H1 (cell line): ENCODE data around the gene CD46. TPM values are rescaled to one million over a fixed set of nuclear protein-coding genes. Genes with fewer than 3 reads are reported as not detected.
"Not testable (repeated sequence)": the region's sequence is repeated elsewhere in the genome, so short reads cannot be mapped to it uniquely, and the experiment has no call there.

Experiments used
- CTCF ChIA-PET: fragments of 300-600 bp; sonication (Branson Sonifier 250); formaldehyde crosslinking; loops from one replicate; lab custom pipeline; 2021; ENCODE audit not compliant: partially characterized antibody; lab: Charles Lee
- POLR2A ChIA-PET: fragments of 300-600 bp; sonication (Branson Sonifier 250); formaldehyde crosslinking; loops from one replicate; lab custom pipeline; 2021; ENCODE audit warnings: inconsistent platforms; ENCODE audit not compliant: partially characterized antibody; lab: Charles Lee
- DNase-seq, 2 experiments: peaks; one replicate each; pipeline versions ENCODE4 v3.0.0 to v3.0.0-alpha.2; 2010 to 2022; ENCODE audit warnings: low spot score in 2 of 2, low read depth in 1 of 2, mixed read lengths in 1 of 2
- FAIRE-seq: peaks from 2 replicates; lab custom pipeline; 2011; peaks lifted over from hg19 to GRCh38; lab: Jason Lieb, UNC
- H2AFZ ChIP-seq: 2 replicates; pipeline ENCODE4 v1.8.1; 2012; ENCODE audit warnings: low read length, inconsistent platforms
- H2AK5ac ChIP-seq: 2 replicates; pipeline ENCODE4 v1.6.1; 2013; ENCODE audit warnings: low read depth, low read length
- H2BK120ac ChIP-seq: replicated peaks from 2 replicates; pipeline ENCODE3; 2013; ENCODE audit warnings: low read depth, low read length, inconsistent platforms
- H2BK12ac ChIP-seq: 2 replicates; pipeline ENCODE4 v1.6.1; 2013; ENCODE audit warnings: low read depth, low read length
- H2BK15ac ChIP-seq: 2 replicates; pipeline ENCODE4 v1.6.1; 2013; ENCODE audit warnings: low read length
- H2BK20ac ChIP-seq: 2 replicates; pipeline ENCODE4 v1.6.1; 2013; ENCODE audit warnings: low read length
- H2BK5ac ChIP-seq: 2 replicates; pipeline ENCODE4 v1.6.1; 2013; ENCODE audit warnings: low read depth, low read length
- H3K14ac ChIP-seq: 2 replicates; pipeline ENCODE4 v1.6.1; 2013; ENCODE audit warnings: inconsistent platforms; ENCODE audit not compliant: insufficient read length
- H3K18ac ChIP-seq: 2 replicates; pipeline ENCODE4 v1.6.1; 2013; ENCODE audit warnings: low read length; ENCODE audit errors: extremely low read depth
- H3K23ac ChIP-seq: 2 replicates; pipeline ENCODE4 v1.6.1; 2013; ENCODE audit warnings: inconsistent platforms; ENCODE audit not compliant: insufficient read length
- H3K23me2 ChIP-seq: 2 replicates; pipeline ENCODE4 v1.6.1; 2013; ENCODE audit warnings: low read depth, low read length
- H3K27ac ChIP-seq: 2 replicates; pipeline ENCODE4 v1.6.1; 2011; ENCODE audit warnings: low read depth, low read length, inconsistent platforms
- H3K27me3 ChIP-seq, 4 experiments: replicated peaks in 1 of 4; 1 replicate in 1 of 4; 2 replicates in 3 of 4; pipeline versions ENCODE4 v1.6.1 to v1.8.1; 2011 to 2013; ENCODE audit warnings: low read length in 3 of 4, mild to moderate bottlenecking in 3 of 4, inconsistent platforms in 2 of 4, mixed read lengths in 2 of 4, moderate library complexity in 1 of 4; ENCODE audit not compliant: control insufficient read depth in 3 of 4, insufficient read depth in 3 of 4; ENCODE audit errors: extremely low read depth in 1 of 4
- H3K36me3 ChIP-seq, 4 experiments: 2 replicates each; pipeline versions ENCODE4 v1.6.1 to v1.8.1; 2011 to 2013; ENCODE audit warnings: mild to moderate bottlenecking in 4 of 4, low read length in 3 of 4, moderate library complexity in 2 of 4, control low read depth in 1 of 4, inconsistent platforms in 1 of 4; ENCODE audit not compliant: insufficient read depth in 4 of 4, control insufficient read depth in 2 of 4
- H3K4ac ChIP-seq: replicated peaks from 2 replicates; pipeline ENCODE3; 2013; ENCODE audit warnings: low read length, low read depth, mixed read lengths, inconsistent platforms; ENCODE audit not compliant: insufficient read length
- H3K4me1 ChIP-seq, 4 experiments: replicated peaks in 1 of 4; 1 replicate in 1 of 4; 2 replicates in 3 of 4; pipeline versions ENCODE4 v1.6.1 to v1.8.1; 2011 to 2013; ENCODE audit warnings: low read length in 3 of 4, inconsistent platforms in 2 of 4, mixed read lengths in 1 of 4; ENCODE audit not compliant: insufficient read depth in 4 of 4, control insufficient read depth in 3 of 4
- H3K4me2 ChIP-seq, 2 experiments: 2 replicates each; pipeline versions ENCODE4 v1.6.1 to v1.8.1; 2011 to 2013; ENCODE audit warnings: low read depth in 2 of 2, low read length in 2 of 2, control low read depth in 1 of 2, inconsistent platforms in 1 of 2, mild to moderate bottlenecking in 1 of 2; ENCODE audit not compliant: insufficient read depth in 1 of 2
- H3K4me3 ChIP-seq, 4 experiments: fragments of 200-600, 300-600 bp in 1 of 4; sonication (generic), shearing (Covaris generic), sonication (Bioruptor Twin) in 1 of 4; 2 replicates each; pipeline versions ENCODE4 v1.5.1 to v1.8.1; 2011 to 2016; ENCODE audit warnings: low read length in 4 of 4, low read depth in 3 of 4, control low read depth in 2 of 4, inconsistent platforms in 2 of 4, mild to moderate bottlenecking in 2 of 4, mixed read lengths in 1 of 4, moderate library complexity in 1 of 4; ENCODE audit not compliant: insufficient read depth in 2 of 4; ENCODE audit errors: extremely low read depth in 1 of 4
- H3K56ac ChIP-seq: replicated peaks from 2 replicates; pipeline ENCODE3; 2013; ENCODE audit warnings: low read depth, mild to moderate bottlenecking, mixed read lengths, low read length, inconsistent platforms; ENCODE audit not compliant: insufficient read length
- H3K79me1 ChIP-seq: 2 replicates; pipeline ENCODE4 v1.6.1; 2013; ENCODE audit warnings: low read depth, low read length, control low read depth
- H3K79me2 ChIP-seq, 2 experiments: 2 replicates each; pipeline versions ENCODE4 v1.6.1 to v1.8.1; 2012 to 2013; ENCODE audit warnings: low read length in 2 of 2, mild to moderate bottlenecking in 2 of 2, inconsistent platforms in 1 of 2; ENCODE audit not compliant: insufficient read depth in 2 of 2, control insufficient read depth in 1 of 2
- H3K9ac ChIP-seq, 4 experiments: replicated peaks in 1 of 4; 1 replicate in 1 of 4; 2 replicates in 3 of 4; pipeline versions ENCODE4 v1.6.1 to v1.8.1; 2011 to 2013; ENCODE audit warnings: low read depth in 3 of 4, low read length in 3 of 4, control low read depth in 2 of 4, mild to moderate bottlenecking in 2 of 4, moderate library complexity in 2 of 4, inconsistent platforms in 1 of 4; ENCODE audit errors: extremely low read depth in 1 of 4
- H3K9me3 ChIP-seq, 2 experiments: 2 replicates each; pipeline versions ENCODE4 v1.6.1 to v1.8.1; 2012 to 2013; ENCODE audit warnings: mild to moderate bottlenecking in 2 of 2, moderate library complexity in 2 of 2, control low read depth in 1 of 2, inconsistent platforms in 1 of 2, low read depth in 1 of 2, low read length in 1 of 2, mixed read lengths in 1 of 2; ENCODE audit not compliant: insufficient read depth in 2 of 2
- H4K20me1 ChIP-seq, 2 experiments: replicated peaks in 1 of 2; 2 replicates each; pipeline versions ENCODE3 to v1.8.1; 2011 to 2013; ENCODE audit warnings: inconsistent platforms in 2 of 2, low read length in 2 of 2, mild to moderate bottlenecking in 1 of 2; ENCODE audit not compliant: insufficient read depth in 2 of 2, control insufficient read depth in 1 of 2
- H4K5ac ChIP-seq: 2 replicates; pipeline ENCODE4 v1.6.1; 2013; ENCODE audit warnings: low read length, low read depth, mixed read lengths, inconsistent platforms; ENCODE audit not compliant: insufficient read length
- H4K8ac ChIP-seq: 2 replicates; pipeline ENCODE4 v1.8.0; 2013; ENCODE audit warnings: mild to moderate bottlenecking, moderate library complexity, low read length, inconsistent platforms; ENCODE audit not compliant: insufficient read depth; ENCODE audit errors: extremely low read depth
- H4K91ac ChIP-seq: replicated peaks from 2 replicates; pipeline ENCODE3; 2013; ENCODE audit warnings: low read length, mixed read lengths, inconsistent platforms; ENCODE audit not compliant: insufficient read length
- WGBS, 2 experiments: shearing (Covaris generic) in 1 of 2; methylation state at CpG; one replicate each; pipeline versions ENCODE4 v1.1.6 to v1.1.7; 2013 to 2015; ENCODE audit warnings: low lambda C conversion rate in 2 of 2, mixed read lengths in 2 of 2, inconsistent platforms in 1 of 2, low coverage in 1 of 2, missing lambda C conversion rate in 1 of 2; ENCODE audit not compliant: insufficient replicate concordance in 2 of 2, insufficient coverage in 1 of 2, insufficient read length in 1 of 2; ENCODE audit errors: extremely low coverage in 1 of 2, missing lambda C conversion rate in 1 of 2; 5-methylcytosine and 5-hydroxymethylcytosine counted together
- polyA plus RNA-seq, 7 experiments: library from polyadenylated mRNA; depleted of rRNA in 3 of 7; stranded (reverse) in 5 of 7; unstranded in 2 of 7; fragments of >200 nt in 5 of 7; fragments of 200-250 nt in 2 of 7; gene quantifications; 1 replicate in 5 of 7; 2 replicates in 1 of 7; 4 replicates in 1 of 7; pipeline versions ENCODE4 v1.2.1 to v1.2.3, GENCODE V29; 2011 to 2013; ENCODE audit warnings: missing spikeins in 2 of 7, mixed read lengths in 2 of 7
- total RNA-seq: library from RNA; stranded (reverse); fragmentation: NEBNext Ultra II Directional; extraction: Animal tissue kit (Norgen Biotek cat#: 25700); gene quantifications from 2 replicates; pipeline ENCODE4 v1.2.1, GENCODE V29; 2021

CD46 gene
- total and polyA plus RNA-seq, 2 of the 8 experiments (the other 6 are each of a cell fraction or from before 2014, with no cell fraction given): 60.9 to 113 TPM

DNA sequence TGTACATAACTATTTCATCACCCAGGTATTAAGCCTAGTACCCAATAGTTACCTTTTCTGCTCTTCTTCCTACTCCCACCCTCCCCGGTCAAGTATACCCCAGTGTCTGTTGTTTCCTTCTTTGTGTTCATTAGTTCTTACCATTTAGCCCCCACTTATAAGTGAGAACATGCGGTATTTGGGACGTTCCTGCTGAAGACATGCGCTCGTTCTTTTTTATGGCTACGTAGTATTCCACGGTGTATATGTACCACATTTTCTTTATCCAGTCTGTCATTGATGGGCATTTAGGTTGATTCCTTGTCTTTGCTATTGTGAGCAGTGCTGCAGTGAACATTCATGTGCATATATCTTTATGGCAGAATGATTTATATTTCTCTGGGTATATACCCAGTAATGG, 25.6 kb downstream of the CD46 start:
- FAIRE-seq, H4K91ac ChIP-seq, H2BK12ac ChIP-seq, H3K14ac ChIP-seq, POLR2A ChIA-PET, H4K20me1 ChIP-seq, H2AK5ac ChIP-seq, H3K27ac ChIP-seq, H4K8ac ChIP-seq, DNase-seq, H2AFZ ChIP-seq, H3K4me3 ChIP-seq, H3K18ac ChIP-seq, H3K4ac ChIP-seq, H3K4me2 ChIP-seq, H2BK120ac ChIP-seq, H3K27me3 ChIP-seq, H3K9ac ChIP-seq, H3K23me2 ChIP-seq, H3K4me1 ChIP-seq, H3K79me1 ChIP-seq, H3K56ac ChIP-seq, H3K9me3 ChIP-seq, H4K5ac ChIP-seq, H2BK20ac ChIP-seq, H2BK15ac ChIP-seq, H3K23ac ChIP-seq, H2BK5ac ChIP-seq: not testable (repeated sequence)
- peaks cover 3 to 23% (median 13%) of the 10 kb centered on the region in 4 experiments; a peak in 6 of 8 replicates for H3K36me3 ChIP-seq
- WGBS, 2 experiments: 87% methylated on average over 7 of the region's 7 CpGs; no CpG with 5 or more reads in 1 of the 2 experiments
- peaks cover 0 to 86% of the 10 kb centered on the region in 2 experiments; a peak in 3 of 4 replicates for H3K79me2 ChIP-seq
- CTCF ChIA-PET: interaction anchor here (1.6 kb wide), 1 partner anchor 20 kb away, joined by 4 read pairs; no protein-coding TSS in a partner anchor
